KOPT-K1 (cell line): ENCODE data around the gene TMC8.
"Not testable (repeated sequence)": the region's sequence is repeated elsewhere in the genome, so short reads cannot be mapped to it uniquely, and the experiment has no call there.

Source experiments
- H3K27ac ChIP-seq: fragments of 200-600 bp; sonication (generic); 2 replicates; pipeline ENCODE4 v1.5.1; 2016; ENCODE audit warnings: antibody characterized with exemption, mild to moderate bottlenecking, low read depth, low read length; ENCODE audit not compliant: poor library complexity, severe bottlenecking
- H3K36me3 ChIP-seq: fragments of 200-600 bp; sonication (generic); 2 replicates; pipeline ENCODE4 v1.5.1; 2017; ENCODE audit warnings: antibody characterized with exemption, mild to moderate bottlenecking, low read length, moderate library complexity; ENCODE audit not compliant: insufficient read depth
- H3K9me3 ChIP-seq: fragments of 200-600 bp; sonication (generic); 2 replicates; pipeline ENCODE4 v1.5.1; 2017; ENCODE audit warnings: antibody characterized with exemption, low read length, mild to moderate bottlenecking; ENCODE audit not compliant: insufficient read depth, poor library complexity, severe bottlenecking

The TMC8 gene

GRCh38 chr17:78168903-78169793 is 38.6 kb downstream of the TMC8 start:
- Histone ChIP-seq H3K27ac (peak overlapping the region; percentile 3), H3K36me3 (peaks cover 20% of the 10 kb centered on the region; the same call in 1 of the 2 replicates), H3K9me3 (no peaks in the 10 kb centered on the region)

DNA sequence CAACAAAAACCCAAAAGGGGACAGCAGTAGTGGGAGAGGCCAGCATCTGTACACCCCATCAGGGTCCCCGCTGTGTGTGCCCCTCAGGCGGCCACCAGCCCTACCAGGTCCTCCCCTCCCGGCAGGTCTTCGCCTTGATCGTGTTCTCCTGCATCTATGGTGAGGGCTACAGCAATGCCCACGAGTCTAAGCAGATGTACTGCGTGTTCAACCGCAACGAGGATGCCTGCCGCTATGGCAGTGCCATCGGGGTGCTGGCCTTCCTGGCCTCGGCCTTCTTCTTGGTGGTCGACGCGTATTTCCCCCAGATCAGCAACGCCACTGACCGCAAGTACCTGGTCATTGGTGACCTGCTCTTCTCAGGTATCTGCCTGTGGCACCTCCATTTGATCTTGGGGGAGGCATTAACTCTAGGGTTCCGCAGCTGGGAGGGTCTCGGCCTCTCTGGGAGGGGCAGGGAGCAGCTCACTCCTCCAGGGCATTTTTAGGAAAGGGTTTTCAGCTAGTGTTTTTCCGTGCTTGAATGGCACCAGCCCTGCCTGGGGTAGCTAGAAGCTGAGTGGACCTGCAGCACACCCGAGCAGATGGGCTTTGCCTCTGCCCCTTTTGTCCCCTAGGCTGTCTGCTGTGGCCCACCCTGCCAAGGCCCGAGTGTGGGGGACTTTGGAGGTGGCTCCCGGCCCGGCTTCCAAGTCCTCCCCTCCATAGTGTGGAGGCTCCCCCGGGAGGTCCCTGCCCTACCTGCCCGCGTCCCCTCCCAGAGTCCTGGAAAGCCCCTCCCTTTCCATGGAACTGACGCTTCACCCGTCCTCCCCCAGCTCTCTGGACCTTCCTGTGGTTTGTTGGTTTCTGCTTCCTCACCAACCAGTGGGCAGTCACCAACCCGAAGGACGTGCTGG is 40.4 kb downstream of the TMC8 start:
- H3K27ac ChIP-seq: no peak overlapping the region
- peaks cover 23% of the 10 kb centered on the region; the same call in 1 of the 2 replicates for H3K36me3 ChIP-seq
- no peaks in the 10 kb centered on the region for H3K9me3 ChIP-seq

GRCh38 chr17:78171591-78172248 is 41.1 kb downstream of the TMC8 start:
- H3K9me3 ChIP-seq, H3K27ac ChIP-seq: not testable (repeated sequence)
- peaks cover 23% of the 10 kb centered on the region; the same call in 1 of the 2 replicates for H3K36me3 ChIP-seq

GRCh38 chr17:78172249-78173051 is 41.9 kb downstream of the TMC8 start:
- H3K9me3 ChIP-seq: no peaks in the 10 kb centered on the region
- H3K27ac ChIP-seq: peak overlapping the region; percentile 12
- peaks cover 23% of the 10 kb centered on the region; the same call in 1 of the 2 replicates for H3K36me3 ChIP-seq

- Histone ChIP-seq H3K9me3 (no peaks in the 10 kb centered on the region), H3K27ac (peak overlapping the region; percentile 12), H3K36me3 (peaks cover 23% of the 10 kb centered on the region; the same call in 1 of the 2 replicates)
Observed at GRCh38 chr17:78173097-78173715, 42.6 kb downstream of the TMC8 start.

DNA sequence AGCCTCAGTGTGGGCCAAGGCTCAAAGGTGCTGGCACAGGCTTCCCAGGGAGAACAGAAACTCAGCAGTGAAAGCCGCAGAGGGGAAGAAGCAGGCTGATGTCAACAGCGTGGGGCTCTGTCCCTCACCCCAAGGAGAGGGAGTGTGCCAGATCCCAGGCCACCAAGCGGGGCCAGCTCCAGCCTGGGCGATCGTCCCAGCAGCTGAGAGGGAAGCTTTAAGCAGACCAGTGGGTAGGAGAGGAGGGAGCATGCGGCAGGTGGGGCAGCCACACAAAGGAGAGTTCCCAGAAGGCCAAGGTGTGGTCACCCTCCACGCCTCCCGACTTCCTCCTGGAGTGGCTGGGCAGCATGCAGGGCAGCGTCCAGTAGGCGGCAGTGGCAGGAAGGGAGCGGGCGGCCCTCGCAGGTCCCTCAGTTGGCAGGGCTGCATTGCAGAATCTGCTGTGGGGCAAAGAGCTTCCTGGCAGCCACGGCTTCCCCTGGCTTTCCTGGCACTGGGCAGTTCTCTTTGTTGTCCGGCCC is 43.8 kb downstream of the TMC8 start:
- Histone ChIP-seq H3K9me3 (no peaks in the 10 kb centered on the region), H3K27ac (no peak overlapping the region), H3K36me3 (peaks cover 29% of the 10 kb centered on the region; the same call in 1 of the 2 replicates)

DNA sequence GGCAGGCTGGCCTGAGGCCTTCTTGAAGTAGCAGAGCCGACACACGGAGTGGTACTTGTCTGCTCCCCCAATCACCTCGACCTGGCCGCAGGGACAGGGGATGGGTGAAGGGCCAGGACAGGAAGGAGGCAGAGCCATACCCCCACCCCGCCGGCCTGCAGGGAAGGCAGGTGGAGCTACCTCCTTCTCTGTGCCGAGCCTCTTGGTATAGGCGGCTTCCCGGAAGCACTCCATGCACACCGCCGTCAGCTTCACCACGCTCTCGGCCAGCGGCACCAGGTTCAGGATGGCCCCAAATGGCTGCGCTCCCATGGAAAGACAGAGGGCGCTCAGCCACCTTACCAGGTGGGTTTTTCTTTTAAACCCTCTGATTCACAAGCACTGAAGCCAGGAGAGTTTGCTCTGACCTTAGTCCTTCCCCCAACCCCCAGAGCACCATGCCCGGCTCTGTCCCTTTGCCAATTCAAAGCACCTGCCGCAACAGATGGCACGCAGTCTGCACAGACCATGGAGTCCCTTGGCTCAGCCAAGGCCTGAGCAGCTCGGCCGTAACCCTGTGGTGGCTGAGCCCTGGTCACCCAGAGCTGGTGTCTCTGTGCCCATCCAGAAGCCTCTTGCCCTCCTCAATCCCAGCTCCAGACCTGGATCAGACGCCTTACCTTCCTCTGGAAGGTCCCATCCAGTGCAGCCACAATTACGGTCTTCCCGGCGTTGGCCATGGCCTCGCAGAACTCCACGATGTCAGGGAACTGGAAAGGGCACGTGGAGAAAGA is 44.5 kb downstream of the TMC8 start:
- Histone ChIP-seq H3K27ac (no peak overlapping the region), H3K9me3 (no peaks in the 10 kb centered on the region), H3K36me3 (peaks cover 29% of the 10 kb centered on the region; the same call in 1 of the 2 replicates)

DNA sequence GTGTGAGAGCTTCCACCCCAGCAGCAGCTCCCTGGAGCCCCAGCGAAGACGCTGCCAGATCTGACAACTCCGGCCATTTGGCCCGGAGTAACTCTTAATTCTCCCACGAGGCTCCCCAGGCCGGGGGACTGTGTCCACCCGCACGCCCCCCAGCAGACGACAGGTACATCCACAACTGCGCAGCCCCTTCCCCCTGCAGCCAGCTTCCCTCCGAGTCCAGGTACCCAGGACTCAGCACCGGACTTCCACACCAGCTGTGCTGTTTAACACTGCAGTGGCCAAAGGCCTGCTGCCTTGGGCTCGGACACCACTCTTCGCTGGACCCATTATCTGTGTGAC is 45.0 kb downstream of the TMC8 start:
- Histone ChIP-seq H3K36me3 (peaks cover 32% of the 10 kb centered on the region; the same call in 1 of the 2 replicates), H3K27ac (no peak overlapping the region), H3K9me3 (no peaks in the 10 kb centered on the region)

DNA sequence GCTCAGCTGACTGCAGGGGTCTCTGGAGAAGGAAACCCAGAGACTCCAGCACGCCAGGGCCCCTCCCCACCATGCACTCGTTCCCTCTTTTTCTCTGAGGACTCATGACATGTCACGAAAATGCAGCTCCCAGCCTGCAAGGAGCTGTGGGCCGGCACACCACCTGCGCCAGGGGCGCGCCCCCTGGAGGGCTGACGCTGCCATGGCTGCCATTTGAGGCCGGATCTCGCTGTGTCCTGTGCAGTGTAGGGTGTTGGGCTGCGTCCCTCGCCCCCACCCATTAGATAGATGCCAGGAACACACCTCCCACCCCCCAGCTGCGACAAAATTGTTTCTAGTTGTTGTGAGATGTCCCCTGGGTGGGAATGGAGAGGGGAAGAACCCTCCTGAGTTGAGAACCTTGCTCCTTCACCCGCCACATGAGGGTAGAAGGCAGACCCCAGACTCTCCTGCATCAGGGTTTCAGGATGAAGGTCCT is 46.0 kb downstream of the TMC8 start:
- H3K27ac ChIP-seq: no peak overlapping the region
- no peaks in the 10 kb centered on the region for H3K9me3 ChIP-seq
- H3K36me3 ChIP-seq: peaks cover 35% of the 10 kb centered on the region; the same call in 1 of the 2 replicates

- H3K27ac ChIP-seq: no peak overlapping the region
- peaks cover 12% of the 10 kb centered on the region; the same call in 1 of the 2 replicates for H3K36me3 ChIP-seq
Observed at GRCh38 chr17:78179372-78179771, 48.8 kb downstream of the TMC8 start.

GRCh38 chr17:78180083-78180482 is 49.5 kb downstream of the TMC8 start:
- Histone ChIP-seq H3K36me3 (peaks cover 12% of the 10 kb centered on the region; the same call in 1 of the 2 replicates), H3K9me3 (no peaks in the 10 kb centered on the region), H3K27ac (no peak overlapping the region)

More at GRCh38 chr17:78179372-78179771, 48.8 kb downstream of the TMC8 start:
- H3K9me3 ChIP-seq: no peaks in the 10 kb centered on the region

DNA sequence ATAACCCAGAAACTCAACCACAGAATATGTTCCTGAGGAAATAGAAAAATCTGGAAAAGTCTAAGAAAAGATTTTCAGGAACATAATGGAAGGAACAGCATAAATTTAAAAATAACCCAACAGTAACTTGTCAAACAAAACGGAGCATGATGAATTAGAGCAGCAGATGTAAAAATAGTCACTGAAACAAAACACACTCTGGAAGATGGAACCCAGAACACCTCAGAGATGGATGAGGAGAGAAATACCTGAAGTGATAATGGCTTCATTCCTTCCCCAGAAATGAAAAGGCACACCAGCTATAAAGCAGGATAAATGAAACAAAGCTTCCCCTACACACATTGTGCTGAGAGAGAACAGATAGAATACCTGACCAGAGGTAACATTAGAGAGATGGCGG is 49.9 kb downstream of the TMC8 start:
- no peak overlapping the region for H3K27ac ChIP-seq
- H3K9me3 ChIP-seq: no peaks in the 10 kb centered on the region
- H3K36me3 ChIP-seq: peaks cover 12% of the 10 kb centered on the region; the same call in 1 of the 2 replicates

GRCh38 chr17:78182504-78182903 is 51.9 kb downstream of the TMC8 start:
- H3K27ac ChIP-seq: no peak overlapping the region
- H3K36me3 ChIP-seq: peaks cover 12% of the 10 kb centered on the region; the same call in 1 of the 2 replicates
- no peaks in the 10 kb centered on the region for H3K9me3 ChIP-seq
